Ishikawa (cell line): ENCODE data around the gene ADD1.
A peak's percentile ranks its signal among the peaks of the same experiment; 100 is the strongest.

ENCODE experiments used
- CEBPB ChIP-seq: IDR thresholded peaks from 2 replicates; pipeline ENCODE4 v1.6.1; 2012
- CREB1 ChIP-seq: IDR thresholded peaks from 2 replicates; pipeline ENCODE4 v1.6.1; 2012; ENCODE audit warnings: low read depth
- EGR1 ChIP-seq: IDR thresholded peaks from 2 replicates; pipeline ENCODE4 v1.6.1; 2012
- EP300 ChIP-seq: IDR thresholded peaks from 2 replicates; pipeline ENCODE4 v1.6.1; 2012; ENCODE audit warnings: borderline replicate concordance
- FOXM1 ChIP-seq: IDR thresholded peaks from 2 replicates; pipeline ENCODE4 v1.6.1; 2012; ENCODE audit warnings: low read depth, borderline replicate concordance
- NFIC ChIP-seq: IDR thresholded peaks from 2 replicates; pipeline ENCODE4 v1.6.1; 2012
- RAD21 ChIP-seq: IDR thresholded peaks from 2 replicates; pipeline ENCODE4 v1.6.1; 2012; ENCODE audit warnings: low read depth
- REST ChIP-seq: IDR thresholded peaks from 2 replicates; pipeline ENCODE4 v1.6.1; 2012; ENCODE audit warnings: low read depth, mild to moderate bottlenecking
- TAF1 ChIP-seq: IDR thresholded peaks from 2 replicates; pipeline ENCODE4 v1.6.1; 2012; ENCODE audit warnings: low read depth, mild to moderate bottlenecking
- TCF12 ChIP-seq: IDR thresholded peaks from 2 replicates; pipeline ENCODE4 v1.6.1; 2012; ENCODE audit warnings: low read depth
- TEAD4 ChIP-seq: IDR thresholded peaks from 2 replicates; pipeline ENCODE4 v1.6.1; 2012
- USF1 ChIP-seq: IDR thresholded peaks from 2 replicates; pipeline ENCODE4 v1.6.1; 2012
- YY1 ChIP-seq: IDR thresholded peaks from 2 replicates; pipeline ENCODE4 v1.6.1; 2012; ENCODE audit warnings: low read depth
- ZBTB7A ChIP-seq: IDR thresholded peaks from 2 replicates; pipeline ENCODE4 v1.6.1; 2012; ENCODE audit warnings: low read depth
- TF ChIP-seq, protein P1 (sequence below): IDR thresholded peaks from 2 replicates; pipeline ENCODE4 v1.6.1; 2012

The ADD1 gene

GRCh38 chr4:2923141-2923551, 79.5 kb downstream of the ADD1 start:
- no peak for TF ChIP-seq FOXM1
- no peak for TF ChIP-seq REST
- TF ChIP-seq USF1 = no peak
- TF ChIP-seq EGR1 = no peak
- TF ChIP-seq TAF1 = no peak
- no peak for TF ChIP-seq ZBTB7A
- TF ChIP-seq YY1 = no peak
- TF ChIP-seq, protein P1, sequence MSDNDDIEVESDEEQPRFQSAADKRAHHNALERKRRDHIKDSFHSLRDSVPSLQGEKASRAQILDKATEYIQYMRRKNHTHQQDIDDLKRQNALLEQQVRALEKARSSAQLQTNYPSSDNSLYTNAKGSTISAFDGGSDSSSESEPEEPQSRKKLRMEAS = no peak
- no peak for TF ChIP-seq RAD21
- TF ChIP-seq CEBPB = no peak
- TF ChIP-seq NFIC = no peak

GRCh38 chr4:2923668-2924173, 80.1 kb downstream of the ADD1 start:
- TF ChIP-seq YY1 (no peak), RAD21 (no peak), ZBTB7A (no peak), CREB1 (no peak), USF1 (no peak), TEAD4 (no peak), FOXM1 (no peak), NFIC (no peak), EP300 (no peak), REST (no peak), TCF12 (no peak), TAF1 (no peak), EGR1 (no peak), CEBPB (no peak)
- TF ChIP-seq, protein P1 = no peak

DNA sequence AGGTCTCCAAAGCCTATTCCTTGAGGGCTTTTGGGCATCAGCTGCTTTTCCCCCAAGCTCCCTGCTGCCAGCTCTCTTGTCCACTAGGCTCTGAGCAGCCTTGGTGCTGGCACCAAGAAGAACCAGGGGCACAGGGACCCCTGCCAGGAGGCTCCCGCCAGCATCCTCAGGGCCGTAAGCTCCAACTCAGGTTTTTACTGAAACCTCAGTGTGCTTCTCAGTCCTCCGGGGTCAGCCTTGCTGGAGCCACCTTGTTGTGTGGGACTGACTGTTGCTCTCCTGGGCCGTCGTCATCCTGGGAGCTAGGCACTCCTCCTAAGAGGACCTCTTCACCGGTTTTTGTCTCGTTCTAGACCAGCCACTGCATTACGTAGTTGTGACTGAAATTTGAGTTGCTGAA, 80.6 kb downstream of the ADD1 start:
- TF ChIP-seq TAF1 (no peak), USF1 (no peak), EP300 (no peak), FOXM1 (no peak), REST (no peak)

GRCh38 chr4:2924765-2925301, 81.2 kb downstream of the ADD1 start:
- TF ChIP-seq NFIC (peak; percentile 56), TEAD4 (0 out of 2 replicates have a peak, but pooled peaks have one; percentile 20), EGR1 (no peak), REST (no peak), TCF12 (no peak), CEBPB (no peak), EP300 (no peak), TAF1 (no peak), USF1 (peak; percentile 37; the same call in 1 of the 2 replicates)
- TF ChIP-seq, protein P1 = no peak; the same call in 1 of the 2 replicates
